NOMO-1 treated with dmso at 0.1 percent for 144 hours (cell line): ENCODE measurements around the gene NKG7.
A peak's percentile ranks its signal among the peaks of the same experiment; 100 is the strongest.

Experiments
- DNase-seq: peaks from one replicate; lab custom pipeline; 2025; ENCODE audit not compliant: unreplicated experiment; lab: John Stamatoyannopoulos, UW

Gene NKG7

GRCh38 chr19:51364200-51365106, 8.0 kb downstream of the NKG7 start:
- DNase-seq: no peak

DNA sequence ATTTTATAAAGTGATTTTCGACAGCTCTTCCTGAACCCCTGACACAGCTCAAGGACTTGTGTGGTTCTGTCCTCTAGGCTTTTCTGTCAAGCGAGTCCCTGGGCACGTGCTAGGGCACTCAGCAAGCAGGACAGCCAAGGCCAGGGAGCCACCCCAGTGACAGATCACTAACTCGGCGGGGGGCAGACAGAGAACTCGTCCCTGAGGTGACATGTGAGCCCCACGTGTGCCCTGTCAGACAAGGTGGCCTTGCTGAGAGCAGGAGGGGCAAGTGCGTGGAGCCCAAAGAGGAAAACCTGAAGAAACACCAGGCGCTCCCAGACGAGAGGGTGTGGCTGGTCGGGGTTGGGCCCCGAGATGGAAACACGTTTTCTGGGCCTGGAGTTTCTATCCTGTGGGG, 11.2 kb downstream of the NKG7 start:
- DNase-seq: no peak

GRCh38 chr19:51359294-51359693, 13.2 kb downstream of the NKG7 start:
- DNase-seq: no peak

DNA sequence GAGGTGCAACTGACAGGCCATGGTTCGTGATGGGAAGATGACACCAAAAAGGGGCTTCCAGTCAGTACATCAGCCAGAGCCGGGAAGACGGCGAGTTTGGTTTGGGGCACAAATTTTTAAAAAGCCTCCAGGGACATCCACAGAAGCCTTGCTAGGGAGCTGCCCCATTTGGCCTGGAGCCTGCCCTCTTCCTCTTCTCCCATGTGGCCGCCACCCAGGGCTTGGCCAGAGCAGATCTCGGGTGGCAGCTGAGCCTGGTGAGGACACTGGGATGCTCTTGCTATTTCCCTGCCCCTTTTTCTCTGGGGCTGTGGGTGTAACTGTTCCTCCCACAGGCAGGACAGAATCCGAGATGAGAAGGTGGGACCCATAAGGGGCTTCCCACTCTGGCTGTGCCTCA, 14.5 kb downstream of the NKG7 start:
- DNase-seq: no peak

DNA sequence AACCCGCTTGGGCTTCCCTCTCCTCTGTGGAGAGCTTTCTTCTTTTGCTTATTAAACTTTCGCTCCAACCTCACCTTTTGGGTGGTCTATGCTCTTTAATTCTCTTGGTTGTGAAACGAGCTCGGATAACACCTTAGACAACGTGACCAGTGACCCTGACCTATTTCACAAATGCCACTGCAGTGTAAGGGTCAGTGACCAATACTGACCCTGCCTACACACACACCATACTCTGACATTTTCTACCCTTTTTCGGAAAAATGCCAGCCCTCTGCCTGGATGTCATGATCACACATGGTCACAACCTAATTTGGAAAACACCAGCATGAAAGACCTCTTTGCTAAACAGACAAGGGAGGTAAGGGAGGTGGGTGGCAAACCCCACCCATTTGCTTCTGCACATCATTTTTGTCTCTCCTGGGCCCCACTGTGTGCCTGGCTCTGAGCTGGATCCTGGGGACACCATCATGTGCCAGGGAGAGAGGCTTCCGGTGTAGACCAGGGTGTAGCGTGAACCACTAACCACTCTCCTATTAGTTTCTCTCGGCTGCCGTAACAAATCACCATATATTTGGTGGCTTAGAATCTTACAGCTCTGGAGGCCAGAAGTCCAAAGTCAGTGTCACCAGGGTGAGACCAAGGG, 16.2 kb downstream of the NKG7 start:
- no peak for DNase-seq

- no peak for DNase-seq
Measured at GRCh38 chr19:51354742-51355148, 17.7 kb downstream of the NKG7 start.

DNA sequence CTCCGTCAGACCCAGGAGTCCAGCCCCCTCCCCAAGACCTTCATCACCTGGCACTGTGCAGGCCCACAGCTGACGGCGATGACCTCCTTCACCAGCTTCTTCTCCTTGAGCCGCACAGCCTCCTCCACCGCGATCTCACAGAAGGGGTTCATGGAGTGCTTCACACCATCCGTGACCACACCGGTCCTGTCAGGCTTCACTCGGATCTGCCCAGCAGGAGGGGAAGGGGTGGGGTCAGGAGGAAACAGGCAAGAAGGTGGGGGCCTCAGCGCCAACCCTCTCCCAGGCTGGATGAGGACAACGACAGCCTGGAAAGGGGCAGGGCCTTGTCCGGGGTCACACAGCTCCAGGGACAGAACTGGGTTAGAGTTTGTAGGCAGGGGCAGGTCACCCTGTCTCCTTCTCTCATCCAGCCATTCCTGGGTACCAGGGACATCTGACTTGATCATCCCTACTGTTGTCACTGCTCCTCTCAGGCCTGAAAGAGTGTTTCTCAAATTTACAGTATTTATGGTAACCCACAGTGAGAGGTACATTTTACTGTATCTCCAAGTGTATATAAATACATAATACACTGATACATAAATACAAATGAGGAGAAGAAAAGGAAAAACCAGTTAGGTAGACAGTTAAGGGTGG, 18.2 kb downstream of the NKG7 start:
- no peak for DNase-seq

GRCh38 chr19:51352783-51353360, 19.6 kb downstream of the NKG7 start:
- no peak for DNase-seq

GRCh38 chr19:51351266-51351990, 21.0 kb downstream of the NKG7 start:
- DNase-seq: no peak

DNA sequence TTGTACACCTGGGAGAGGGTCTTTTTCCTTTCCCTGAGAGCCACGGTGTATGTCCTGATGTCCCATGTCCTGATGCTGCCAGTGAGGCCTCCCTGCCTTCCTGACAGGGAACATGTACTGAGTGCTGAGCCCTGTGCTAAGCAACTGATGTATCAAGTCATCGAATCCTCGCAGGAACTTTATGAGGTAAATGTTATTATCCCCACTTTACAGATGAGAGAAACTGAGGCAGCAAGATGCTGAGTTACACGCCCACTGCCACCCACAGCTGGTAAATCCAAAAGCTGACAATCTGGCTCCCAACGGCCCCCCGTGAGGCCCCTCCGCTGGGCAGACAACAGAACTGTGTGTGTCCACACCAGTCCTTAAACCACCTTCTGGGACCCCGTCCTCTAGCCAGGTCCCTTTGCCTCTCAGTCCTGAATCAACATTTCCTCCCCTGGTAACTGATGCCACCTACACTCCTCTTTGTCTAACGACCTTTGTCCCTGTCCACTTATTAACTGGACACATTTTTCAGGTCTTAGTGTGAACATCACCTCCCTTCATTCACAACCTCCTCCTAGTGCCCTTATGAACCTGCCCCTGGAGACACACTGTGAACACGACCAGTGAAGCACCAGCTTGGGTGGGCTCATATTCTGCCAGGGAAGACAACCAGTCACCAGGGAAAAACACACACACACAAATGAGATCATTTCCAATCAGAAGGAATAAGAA, 25.1 kb downstream of the NKG7 start:
- DNase-seq: no peak

GRCh38 chr19:51346742-51347141, 25.7 kb downstream of the NKG7 start:
- DNase-seq: no peak

GRCh38 chr19:51345076-51345620, 27.3 kb downstream of the NKG7 start:
- no peak for DNase-seq

GRCh38 chr19:51342631-51343569, 29.6 kb downstream of the NKG7 start:
- no peak for DNase-seq

GRCh38 chr19:51341976-51342580, 30.4 kb downstream of the NKG7 start, which contains the start of gene VSIG10L:
Gene VSIG10L (minus strand): TSS chr19:51342139. CDS start chr19:51342124, 15 bp downstream.
- DNase-seq: no peak

GRCh38 chr19:51341066-51341465, 31.4 kb downstream of the NKG7 start:
- DNase-seq: no peak

DNA sequence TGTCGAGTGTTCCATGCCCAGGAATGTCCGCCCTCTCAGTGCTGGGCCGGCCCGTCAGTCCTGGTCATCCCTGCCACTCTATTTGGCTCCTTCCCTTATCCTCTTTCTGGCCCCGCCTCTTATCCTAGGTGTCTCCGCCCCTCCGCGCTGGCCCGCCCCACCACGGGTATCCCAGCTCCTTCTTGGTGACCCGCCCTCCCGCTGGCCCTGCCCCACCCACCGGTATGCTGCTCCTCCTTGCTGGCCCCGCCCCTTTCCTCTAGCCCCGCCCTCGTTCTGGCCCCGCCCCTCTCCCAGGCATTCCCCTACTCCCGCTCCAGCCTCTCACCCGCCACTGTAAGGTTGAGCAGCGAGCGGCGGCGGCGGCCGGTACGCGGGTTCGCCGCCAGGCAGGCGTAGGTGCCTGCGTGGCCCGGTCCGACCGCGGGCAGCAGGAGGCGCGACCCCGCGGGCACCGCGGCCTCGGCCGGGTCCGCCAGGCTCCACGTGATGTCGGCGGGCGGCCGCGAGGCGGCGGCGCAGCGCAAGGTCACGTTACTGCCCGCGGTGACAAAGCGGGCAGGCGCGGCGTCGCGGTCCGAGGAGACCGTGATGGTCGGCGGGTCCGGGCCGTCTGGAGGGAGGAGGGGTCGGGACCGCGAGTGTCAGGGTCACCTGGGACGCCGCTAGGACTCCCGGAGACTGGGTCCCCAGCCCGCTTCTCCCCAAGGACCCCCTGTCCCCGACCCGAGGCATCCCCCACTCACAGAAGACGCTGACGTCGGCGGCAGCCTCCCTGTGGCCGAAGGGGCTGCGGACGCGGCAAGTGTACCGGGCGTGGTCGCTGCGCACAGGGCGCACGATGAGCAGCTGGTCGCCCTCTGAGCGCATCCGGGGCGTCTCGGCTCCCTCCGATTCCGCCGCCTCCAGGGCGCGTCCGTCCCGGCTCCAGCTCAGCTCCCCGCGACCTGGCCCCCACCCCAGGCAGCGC, 32.5 kb downstream of the NKG7 start:
- peak; percentile 91 for DNase-seq

DNA sequence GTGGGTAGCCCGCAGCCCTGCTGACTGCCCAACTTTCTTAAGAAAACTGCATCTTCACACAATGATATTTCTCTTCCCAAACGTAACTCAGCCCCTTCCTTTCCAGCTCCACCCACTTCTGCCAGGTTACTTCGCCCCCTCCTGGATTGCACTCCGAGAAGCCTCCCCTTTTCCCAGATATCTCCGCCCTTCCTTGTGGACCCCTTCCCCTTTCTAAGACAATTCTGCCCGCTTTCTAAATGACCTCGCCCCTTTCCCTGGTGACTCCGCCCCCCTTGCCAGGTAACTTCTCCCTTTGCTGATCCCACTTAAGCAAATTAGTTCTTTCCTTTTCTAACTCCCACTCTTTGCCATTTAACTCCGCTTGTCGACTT, 33.2 kb downstream of the NKG7 start:
- no peak for DNase-seq
